Activated CD4-positive, alpha-beta memory T cell treated with anti-CD3 and anti-CD28 coated beads for 36 hours (primary cell): ENCODE measurements around the gene CDC16. TPM values are rescaled to one million over a fixed set of nuclear protein-coding genes. Genes with fewer than 3 reads are reported as not detected.

Experiments used
- CTCF ChIA-PET: fragments of 350-600 bp; sonication (Branson Sonifier 250); formaldehyde crosslinking; loops from one replicate; lab custom pipeline; 2021; ENCODE audit warnings: antibody characterized with exemption, inconsistent platforms; lab: Charles Lee
- POLR2A ChIA-PET: fragments of 350-600 bp; sonication (Branson Sonifier 250); formaldehyde crosslinking; loops from one replicate; lab custom pipeline; 2021; ENCODE audit warnings: antibody characterized with exemption; lab: Charles Lee
- DNase-seq: peaks from one replicate; pipeline ENCODE4 v3.0.0-alpha.2; 2020
- H3K27ac Mint-ChIP-seq: one replicate; pipeline ENCODE4 v1.8.0; 2021; ENCODE audit warnings: mixed read lengths
- H3K27me3 Mint-ChIP-seq: one replicate; pipeline ENCODE4 v1.8.0; 2021; ENCODE audit warnings: mixed read lengths
- H3K36me3 Mint-ChIP-seq: one replicate; pipeline ENCODE4 v1.8.0; 2021; ENCODE audit warnings: mixed read lengths
- H3K4me1 Mint-ChIP-seq: one replicate; pipeline ENCODE4 v1.8.0; 2021; ENCODE audit warnings: low read depth, mixed read lengths
- H3K4me3 Mint-ChIP-seq: one replicate; pipeline ENCODE4 v1.8.0; 2021; ENCODE audit warnings: mild to moderate bottlenecking, mixed read lengths
- H3K9me3 Mint-ChIP-seq: one replicate; pipeline ENCODE4 v1.8.0; 2021; ENCODE audit warnings: mixed read lengths
- intact Hi-C: fragments of 100-400 bp; cut with micrococcal nuclease; formaldehyde crosslinking; loops from one replicate; pipeline ENCODE4 v1.15.1; 2023
- total RNA-seq, 2 experiments: library from RNA; stranded (reverse); gene quantifications; one replicate each; pipeline ENCODE4 v1.2.3, GENCODE V29; 2021

The CDC16 gene
- total RNA-seq, 2 experiments from 2014 or later: 63.1 to 69.8 TPM

DNA sequence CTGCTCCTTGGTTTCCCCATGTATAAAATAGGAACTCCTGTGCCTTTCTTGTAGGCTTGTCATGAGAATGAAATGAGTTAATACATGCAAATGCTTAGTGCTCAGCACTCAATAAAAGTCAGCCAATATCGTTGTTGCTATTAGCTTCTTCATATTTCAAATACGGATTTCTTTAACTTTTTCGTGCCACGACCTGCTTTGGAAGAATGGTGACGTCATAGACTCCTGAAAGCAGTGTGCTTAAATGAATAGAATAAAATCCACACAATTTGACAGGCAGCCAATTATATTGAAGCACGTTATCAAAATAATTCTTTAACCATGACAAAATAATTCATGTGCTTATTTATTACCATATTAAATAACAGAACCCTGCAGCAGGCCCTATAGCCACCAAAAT, 26.6 kb upstream of the CDC16 start:
- H3K9me3 Mint-ChIP-seq: no peaks in the 10 kb centered on the region
- no peak overlapping the region for H3K27ac Mint-ChIP-seq
- H3K36me3 Mint-ChIP-seq: no peaks in the 10 kb centered on the region
- no peak overlapping the region for H3K4me3 Mint-ChIP-seq
- intact Hi-C loops: no loop called here
- CTCF ChIA-PET: no interaction called here
- peaks cover 28% of the 10 kb centered on the region for H3K4me1 Mint-ChIP-seq
- POLR2A ChIA-PET: no interaction called here
- H3K27me3 Mint-ChIP-seq: no peaks in the 10 kb centered on the region
- no peak for DNase-seq

DNA sequence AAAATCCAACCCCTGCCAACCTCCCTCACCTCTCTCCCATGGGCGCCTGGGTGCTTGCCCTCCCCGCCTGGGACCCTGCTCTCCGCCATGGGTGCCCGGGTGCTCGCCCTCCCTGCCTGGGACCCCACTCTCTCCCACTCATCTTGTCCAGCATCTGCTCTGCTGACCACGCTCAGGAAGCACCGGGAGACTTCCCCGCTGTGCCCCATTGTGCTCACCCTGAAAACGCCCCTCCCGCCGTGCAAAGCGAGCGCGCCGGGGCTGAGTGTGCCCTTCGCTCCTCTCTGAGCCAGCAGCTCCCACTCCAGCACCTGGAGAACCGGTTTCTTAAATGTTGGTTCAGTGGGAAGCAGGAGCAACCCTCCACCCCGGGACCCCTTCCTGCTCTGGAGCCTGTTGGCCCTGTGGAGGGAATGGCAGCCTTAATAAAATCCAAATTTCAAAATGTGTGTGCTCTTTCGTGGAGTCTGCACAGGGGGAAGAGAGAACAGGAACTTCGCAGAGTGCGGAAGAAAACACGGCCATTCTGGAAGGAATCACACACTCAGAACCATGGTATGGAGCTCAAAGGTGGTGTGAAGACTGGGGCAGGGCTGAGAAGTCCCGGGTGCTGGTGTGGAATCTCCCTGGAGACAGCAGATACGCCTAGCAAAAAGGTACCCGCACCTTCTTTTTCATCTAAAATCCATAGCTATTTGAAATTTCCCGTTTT, 23.1 kb upstream of the CDC16 start:
- no peaks in the 10 kb centered on the region for H3K27me3 Mint-ChIP-seq
- H3K27ac Mint-ChIP-seq: no peak overlapping the region
- no peaks in the 10 kb centered on the region for H3K36me3 Mint-ChIP-seq
- H3K4me3 Mint-ChIP-seq: no peak overlapping the region
- H3K4me1 Mint-ChIP-seq: peaks cover 11% of the 10 kb centered on the region
- no peaks in the 10 kb centered on the region for H3K9me3 Mint-ChIP-seq
- DNase-seq: no peak
- intact Hi-C loops: no loop called here
- ChIA-PET POLR2A (no interaction called here), CTCF (no interaction called here)

DNA sequence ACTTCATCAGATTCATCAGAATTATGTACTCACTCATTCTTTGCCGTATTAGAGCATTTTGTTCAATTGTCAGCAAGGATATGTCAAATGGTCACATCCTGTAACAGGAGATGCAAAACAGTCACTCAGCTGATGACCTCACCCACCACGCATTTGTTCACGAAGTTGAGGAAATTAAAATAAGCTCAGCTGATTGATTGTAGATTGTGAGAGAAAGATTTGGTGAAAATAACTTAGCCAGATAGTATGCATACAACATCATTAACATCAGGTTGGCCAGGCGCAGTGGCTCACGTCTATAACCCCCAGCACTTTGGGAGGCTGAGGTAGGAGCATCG, 22.6 kb upstream of the CDC16 start:
- intact Hi-C loops: no loop called here
- POLR2A ChIA-PET: no interaction called here
- no peak overlapping the region for H3K4me3 Mint-ChIP-seq
- H3K27ac Mint-ChIP-seq: no peak overlapping the region
- DNase-seq: no peak
- peaks cover 11% of the 10 kb centered on the region for H3K4me1 Mint-ChIP-seq
- no peaks in the 10 kb centered on the region for H3K36me3 Mint-ChIP-seq
- CTCF ChIA-PET: no interaction called here
- H3K9me3 Mint-ChIP-seq: no peaks in the 10 kb centered on the region
- no peaks in the 10 kb centered on the region for H3K27me3 Mint-ChIP-seq

DNA sequence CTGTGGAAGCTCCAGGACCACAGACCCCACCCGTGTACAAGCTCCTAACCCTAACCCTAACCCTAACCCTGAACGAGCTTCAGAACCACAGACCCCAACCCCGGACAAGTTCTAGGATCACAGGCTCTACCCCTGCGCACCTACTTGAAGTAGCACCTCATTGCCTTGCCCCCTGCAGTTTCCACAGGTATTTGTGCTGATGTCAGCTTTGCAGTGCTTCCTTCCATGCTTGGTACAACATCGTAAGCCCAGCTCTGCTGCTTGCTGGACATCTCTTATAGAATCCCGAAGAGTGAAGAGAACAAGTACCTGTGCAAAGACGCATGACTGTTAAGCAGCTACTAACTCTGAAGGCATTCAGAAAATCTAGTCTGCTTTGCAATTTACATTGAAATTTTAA, 20.7 kb upstream of the CDC16 start:
- peaks cover 15% of the 10 kb centered on the region for H3K4me1 Mint-ChIP-seq
- H3K9me3 Mint-ChIP-seq: no peaks in the 10 kb centered on the region
- no peak for DNase-seq
- no peaks in the 10 kb centered on the region for H3K27me3 Mint-ChIP-seq
- ChIA-PET CTCF (interaction anchor here (1.2 to 1.6 kb wide), 2 partner anchors 9 to 165 kb away, joined by 3 to 5 read pairs; no protein-coding TSS in a partner anchor), POLR2A (no interaction called here)
- H3K36me3 Mint-ChIP-seq: no peaks in the 10 kb centered on the region
- H3K4me3 Mint-ChIP-seq: no peak overlapping the region
- intact Hi-C loops: no loop called here
- no peak overlapping the region for H3K27ac Mint-ChIP-seq

DNA sequence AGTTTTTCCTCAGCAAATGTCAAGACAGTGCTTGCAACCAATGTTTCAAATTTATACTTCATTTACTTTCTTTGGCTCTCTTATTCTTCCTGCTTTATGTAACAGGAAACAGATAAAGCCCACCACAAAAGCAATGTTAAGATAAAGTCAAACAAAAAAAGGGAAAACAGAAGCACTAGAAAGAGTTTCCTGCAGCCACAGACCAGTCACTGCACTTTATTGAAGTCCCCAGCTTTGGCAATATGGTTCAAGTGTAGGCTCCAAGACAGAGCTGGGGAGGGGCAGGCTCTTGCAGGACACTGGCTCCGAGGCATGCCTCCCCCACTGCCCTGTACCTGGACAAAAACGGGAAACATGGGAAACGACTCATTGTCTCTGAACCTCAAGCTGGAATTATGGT, 15.3 kb upstream of the CDC16 start:
- DNase-seq: no peak
- no peak overlapping the region for H3K4me3 Mint-ChIP-seq
- no peaks in the 10 kb centered on the region for H3K27me3 Mint-ChIP-seq
- POLR2A ChIA-PET: no interaction called here
- CTCF ChIA-PET: no interaction called here
- H3K4me1 Mint-ChIP-seq: peaks cover 42% of the 10 kb centered on the region
- intact Hi-C loops: no loop called here
- no peaks in the 10 kb centered on the region for H3K36me3 Mint-ChIP-seq
- H3K9me3 Mint-ChIP-seq: no peaks in the 10 kb centered on the region
- no peak overlapping the region for H3K27ac Mint-ChIP-seq

DNA sequence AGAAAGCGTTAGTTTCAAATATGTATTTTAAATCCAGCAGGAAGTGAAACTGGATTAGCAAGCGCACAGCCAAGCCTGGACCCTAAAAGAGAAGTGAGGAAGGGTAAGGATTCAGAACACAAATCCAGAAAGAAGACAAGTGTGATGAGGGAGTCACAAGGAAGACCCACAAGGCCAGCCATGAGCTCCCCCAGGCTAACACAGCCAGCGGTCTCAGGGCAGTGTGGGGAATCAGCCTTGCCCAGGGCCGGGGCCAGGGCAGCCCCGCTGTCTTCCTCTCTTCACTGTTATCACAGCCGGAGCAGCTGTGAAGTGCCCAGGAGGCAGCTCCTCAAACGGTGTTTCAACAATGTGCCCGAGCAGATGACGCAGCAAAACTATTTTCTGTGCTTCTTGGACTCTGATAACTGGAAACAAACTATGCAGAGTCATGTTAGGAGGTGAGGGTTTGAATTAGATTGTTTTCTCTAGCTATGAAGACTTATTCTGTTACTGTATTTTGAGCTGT, 12.2 kb upstream of the CDC16 start:
- Mint-ChIP-seq H3K4me3 (no peak overlapping the region), H3K9me3 (no peaks in the 10 kb centered on the region), H3K4me1 (peaks cover 65% of the 10 kb centered on the region), H3K27ac (peak overlapping the region; percentile 25), H3K27me3 (no peaks in the 10 kb centered on the region), H3K36me3 (no peaks in the 10 kb centered on the region)
- ChIA-PET CTCF (no interaction called here), POLR2A (interaction anchor here (0.7 kb wide), 1 partner anchor 258 kb away, joined by 4 read pairs; no protein-coding TSS in a partner anchor)
- no peak for DNase-seq
- intact Hi-C loops: no loop called here

DNA sequence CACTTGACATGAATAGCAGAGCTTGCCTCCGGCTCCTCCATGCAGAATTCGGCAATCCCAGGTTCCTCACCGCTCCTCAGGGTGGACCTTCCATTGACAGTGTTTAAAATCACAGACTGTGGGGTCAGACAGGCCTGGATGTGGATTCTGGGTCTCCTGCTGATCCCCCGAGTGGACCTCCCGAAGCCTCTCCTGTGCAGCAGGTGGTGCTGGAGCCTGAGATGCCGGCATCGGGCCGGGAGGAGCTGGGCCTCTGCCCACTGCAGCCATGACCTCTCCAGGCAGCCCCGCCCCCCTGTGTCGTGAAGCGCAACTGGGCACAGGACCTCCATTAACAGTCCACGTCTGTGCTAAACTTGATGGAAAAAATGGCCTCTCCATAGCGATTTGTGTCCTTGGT, 10.5 kb upstream of the CDC16 start:
- intact Hi-C loops: no loop called here
- ChIA-PET POLR2A (no interaction called here), CTCF (interaction anchor here (1.2 kb wide), 1 partner anchor 11 kb away, joined by 5 read pairs; no protein-coding TSS in a partner anchor)
- H3K9me3 Mint-ChIP-seq: no peaks in the 10 kb centered on the region
- no peaks in the 10 kb centered on the region for H3K36me3 Mint-ChIP-seq
- DNase-seq: no peak
- H3K4me3 Mint-ChIP-seq: no peak overlapping the region
- H3K27me3 Mint-ChIP-seq: no peaks in the 10 kb centered on the region
- H3K4me1 Mint-ChIP-seq: peaks cover 60% of the 10 kb centered on the region
- no peak overlapping the region for H3K27ac Mint-ChIP-seq

DNA sequence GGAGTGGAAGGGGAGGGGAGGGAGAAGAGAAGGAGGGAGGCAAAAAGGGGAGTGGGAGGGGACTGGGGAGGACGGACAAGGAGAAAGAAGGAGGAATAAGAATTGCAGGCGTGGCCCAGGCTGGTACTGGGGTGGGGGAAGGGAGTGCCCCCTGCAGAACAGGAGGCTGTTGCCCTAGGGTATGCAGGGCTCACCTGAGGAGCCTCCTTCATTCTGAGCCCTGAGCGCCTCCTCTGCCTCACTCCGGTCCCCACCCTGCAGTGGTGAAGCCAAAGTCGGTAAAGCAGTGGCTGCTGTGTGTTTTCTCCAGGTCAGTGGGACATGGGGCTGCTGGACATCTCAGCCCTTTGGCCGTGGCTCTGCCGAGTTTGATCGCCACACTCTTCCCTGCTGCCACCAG, 9.1 kb upstream of the CDC16 start:
- Mint-ChIP-seq H3K4me1 (peaks cover 52% of the 10 kb centered on the region), H3K4me3 (no peak overlapping the region), H3K27ac (no peak overlapping the region), H3K9me3 (no peaks in the 10 kb centered on the region), H3K27me3 (peaks cover under 1% of the 10 kb centered on the region), H3K36me3 (no peaks in the 10 kb centered on the region)
- CTCF ChIA-PET: interaction anchor here (0.6 to 1.2 kb wide), 15 partner anchors 56 to 610 kb away, joined by 3 to 7 read pairs (median 3); no protein-coding TSS in a partner anchor
- no peak for DNase-seq
- intact Hi-C loops: loop anchor here (1.0 to 5.0 kb wide), 5 partner anchors 83 to 408 kb away; no protein-coding TSS in a partner anchor
- POLR2A ChIA-PET: no interaction called here

DNA sequence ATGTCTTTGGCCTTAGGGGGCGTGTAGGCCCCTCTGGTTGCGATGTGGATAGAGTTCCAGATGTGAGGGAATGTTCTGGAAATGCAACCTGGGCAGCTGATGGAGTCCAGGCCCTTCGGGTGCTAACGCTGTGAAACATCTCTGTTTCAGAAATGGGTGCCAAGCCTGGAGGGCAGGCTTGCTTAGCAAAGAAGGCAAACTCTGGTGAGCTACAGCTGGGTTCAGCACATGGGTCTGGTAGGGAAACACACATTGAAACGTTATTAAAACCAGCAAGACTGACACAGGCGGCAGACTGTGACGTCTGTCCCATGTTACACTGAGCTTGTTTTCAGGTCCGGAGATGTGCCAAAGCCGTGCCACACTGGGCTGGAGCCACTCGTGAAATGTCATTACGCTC, 8.6 kb upstream of the CDC16 start:
- Mint-ChIP-seq H3K27me3 (peaks cover 3% of the 10 kb centered on the region), H3K27ac (no peak overlapping the region), H3K4me3 (no peak overlapping the region), H3K4me1 (peaks cover 53% of the 10 kb centered on the region), H3K9me3 (no peaks in the 10 kb centered on the region), H3K36me3 (no peaks in the 10 kb centered on the region)
- intact Hi-C loops: loop anchor here (1.0 to 5.0 kb wide), 5 partner anchors 84 to 409 kb away; no protein-coding TSS in a partner anchor
- ChIA-PET CTCF (interaction anchor here (0.6 to 1.2 kb wide), 16 partner anchors 57 to 610 kb away, joined by 3 to 7 read pairs (median 3); no protein-coding TSS in a partner anchor), POLR2A (no interaction called here)
- DNase-seq: no peak

DNA sequence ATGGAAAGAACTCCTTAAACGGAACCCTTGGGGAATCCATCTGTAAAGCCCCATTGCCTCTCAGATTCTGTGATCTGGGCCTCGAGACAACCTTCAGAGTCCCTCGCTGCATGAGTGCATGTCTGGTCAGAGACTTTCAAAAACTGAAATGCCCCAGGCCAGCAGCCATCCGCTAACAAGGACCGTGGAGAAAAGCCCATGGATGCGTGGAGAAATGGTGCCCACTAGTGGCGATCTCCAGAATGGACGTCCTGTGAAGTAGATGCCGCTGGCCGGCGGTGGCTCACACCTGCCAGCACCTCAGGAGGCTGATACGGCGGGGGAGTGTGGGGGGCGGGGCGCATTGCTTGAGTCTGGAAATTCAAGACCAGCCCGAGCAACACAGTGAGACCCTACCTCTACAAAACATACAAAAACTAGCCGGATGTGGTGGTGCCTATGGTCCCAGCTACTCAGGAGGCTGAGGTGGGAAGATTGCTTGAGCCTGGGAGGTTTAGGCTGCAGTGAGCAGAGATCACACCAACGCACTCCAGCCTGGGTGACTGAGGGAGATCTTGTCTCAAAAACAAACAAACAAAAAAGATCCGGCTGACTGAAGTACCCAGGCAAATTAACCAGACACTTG, 7.9 kb upstream of the CDC16 start:
- intact Hi-C loops: loop anchor here (1.0 to 5.0 kb wide), 5 partner anchors 85 to 410 kb away; no protein-coding TSS in a partner anchor
- H3K9me3 Mint-ChIP-seq: no peaks in the 10 kb centered on the region
- peak overlapping the region; percentile 68 for H3K27ac Mint-ChIP-seq
- CTCF ChIA-PET: interaction anchor here (0.7 to 1.2 kb wide), 13 partner anchors 57 to 410 kb away, joined by 3 to 7 read pairs (median 3); no protein-coding TSS in a partner anchor
- POLR2A ChIA-PET: no interaction called here
- DNase-seq: peak; percentile 93
- no peaks in the 10 kb centered on the region for H3K36me3 Mint-ChIP-seq
- peaks cover 3% of the 10 kb centered on the region for H3K27me3 Mint-ChIP-seq
- peaks cover 46% of the 10 kb centered on the region for H3K4me1 Mint-ChIP-seq
- peak overlapping the region; percentile 6 for H3K4me3 Mint-ChIP-seq

DNA sequence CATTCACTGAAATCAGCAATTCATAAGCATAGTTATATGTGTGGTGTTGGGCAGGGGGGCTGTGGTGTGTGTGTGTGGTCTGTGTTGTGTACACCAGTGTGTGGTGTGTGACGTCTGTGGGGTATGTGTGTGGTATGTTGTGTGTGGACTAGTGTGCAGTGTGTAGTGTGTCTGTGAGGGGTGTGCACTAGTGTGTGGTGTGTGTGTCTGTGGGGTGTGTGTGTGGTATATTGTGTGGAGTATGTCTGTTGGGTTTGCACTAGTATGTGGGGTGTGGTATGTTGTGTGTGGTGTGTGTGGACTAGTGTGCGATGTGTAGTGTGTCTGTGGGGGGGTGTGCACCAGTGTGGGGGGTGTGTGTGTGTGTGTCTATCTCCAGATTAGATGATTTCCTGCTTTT, 7.2 kb upstream of the CDC16 start:
- DNase-seq: no peak
- CTCF ChIA-PET: interaction anchor here (1.1 to 1.2 kb wide), 2 partner anchors 132 to 178 kb away, joined by 3 read pairs; no protein-coding TSS in a partner anchor
- intact Hi-C loops: loop anchor here (2.0 to 5.0 kb wide), 2 partner anchors 85 to 161 kb away; no protein-coding TSS in a partner anchor
- Mint-ChIP-seq H3K27me3 (peaks cover 3% of the 10 kb centered on the region), H3K4me1 (peaks cover 40% of the 10 kb centered on the region), H3K36me3 (no peaks in the 10 kb centered on the region), H3K9me3 (no peaks in the 10 kb centered on the region), H3K27ac (peak overlapping the region; percentile 1), H3K4me3 (no peak overlapping the region)
- POLR2A ChIA-PET: no interaction called here

DNA sequence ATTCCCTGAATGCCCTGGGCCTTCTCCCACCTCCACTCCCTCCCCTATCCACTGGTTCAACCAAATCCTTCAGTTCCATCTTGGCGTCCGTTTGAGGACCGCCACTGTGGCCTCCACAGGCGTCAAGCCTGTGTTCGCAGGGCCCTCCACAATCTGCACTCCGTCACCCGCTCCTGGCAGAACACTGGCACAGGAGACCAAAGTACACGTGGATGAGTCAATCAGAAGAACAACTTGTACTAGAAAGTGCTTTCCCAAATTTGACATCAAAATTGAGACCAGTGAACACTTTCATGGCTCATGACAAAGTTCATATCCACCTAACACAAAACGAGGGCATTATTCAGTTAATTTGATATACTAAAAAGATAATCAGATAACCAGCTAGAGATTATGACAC, 6.5 kb upstream of the CDC16 start:
- ChIA-PET CTCF (interaction anchor here (0.8 to 1.5 kb wide), 4 partner anchors 82 to 412 kb away, joined by 3 read pairs; no protein-coding TSS in a partner anchor), POLR2A (interaction anchor here (1.4 kb wide), 1 partner anchor 161 kb away, joined by 3 read pairs; no protein-coding TSS in a partner anchor)
- Mint-ChIP-seq H3K4me3 (peak overlapping the region; percentile 4), H3K4me1 (peaks cover 38% of the 10 kb centered on the region), H3K27ac (no peak overlapping the region), H3K27me3 (peaks cover 3% of the 10 kb centered on the region), H3K36me3 (no peaks in the 10 kb centered on the region), H3K9me3 (no peaks in the 10 kb centered on the region)
- no peak for DNase-seq
- intact Hi-C loops: loop anchor here (5.0 kb wide), 1 partner anchor 86 kb away; no protein-coding TSS in a partner anchor
